Urothelium cell line (cell line): Measurements from ENCODE around the gene SASH1.
A peak's percentile ranks its signal among the peaks of the same experiment; 100 is the strongest.

ENCODE experiments used
- DNase-seq: peaks from one replicate; pipeline ENCODE4 v3.0.0; 2011; ENCODE audit warnings: low spot score, mixed read lengths
- FAIRE-seq: peaks from 2 replicates; lab custom pipeline; 2011; peaks lifted over from hg19 to GRCh38; lab: Jason Lieb, UNC

Gene SASH1

GRCh38 chr6:148516217-148516616, 173.6 kb downstream of the SASH1 start:
- no peak for FAIRE-seq
- DNase-seq, result no peak

- DNase-seq (no peak), FAIRE-seq (no peak)
Observed at GRCh38 chr6:148516617-148517016, 174.0 kb downstream of the SASH1 start.

- DNase-seq, result no peak
- FAIRE-seq, result no peak
Observed at GRCh38 chr6:148517470-148517869, 174.8 kb downstream of the SASH1 start.

- DNase-seq (no peak), FAIRE-seq (no peak)
Observed at GRCh38 chr6:148518511-148519156, 176.0 kb downstream of the SASH1 start.

- DNase-seq (no peak), FAIRE-seq (no peak)
Observed at GRCh38 chr6:148520109-148520841, 177.6 kb downstream of the SASH1 start.

- FAIRE-seq, result no peak
- no peak for DNase-seq
Observed at GRCh38 chr6:148521158-148521557, 178.5 kb downstream of the SASH1 start.

- FAIRE-seq, result no peak
- DNase-seq, result no peak
Observed at GRCh38 chr6:148521586-148521985, 178.9 kb downstream of the SASH1 start.

- DNase-seq, result no peak
- no peak for FAIRE-seq
Observed at GRCh38 chr6:148523048-148523447, 180.4 kb downstream of the SASH1 start.

GRCh38 chr6:148523551-148523950, 180.9 kb downstream of the SASH1 start:
- DNase-seq (no peak), FAIRE-seq (no peak)

- peak; percentile 25 for DNase-seq
- FAIRE-seq, result no peak
Observed at GRCh38 chr6:148524471-148524882, 181.8 kb downstream of the SASH1 start.

- no peak for FAIRE-seq
Observed at GRCh38 chr6:148524976-148525375, 182.3 kb downstream of the SASH1 start.

GRCh38 chr6:148525453-148525852, 182.8 kb downstream of the SASH1 start:
- DNase-seq, result no peak
- FAIRE-seq, result no peak

More at GRCh38 chr6:148524976-148525375, 182.3 kb downstream of the SASH1 start:
- DNase-seq, result peak; percentile 32

- no peak for DNase-seq
- no peak for FAIRE-seq
Observed at GRCh38 chr6:148526145-148526544, 183.5 kb downstream of the SASH1 start.

GRCh38 chr6:148528292-148528691, 185.7 kb downstream of the SASH1 start:
- FAIRE-seq, result no peak
- no peak for DNase-seq

- no peak for DNase-seq
- no peak for FAIRE-seq
Observed at GRCh38 chr6:148529010-148529409, 186.4 kb downstream of the SASH1 start.

GRCh38 chr6:148530394-148530953, 187.8 kb downstream of the SASH1 start:
- DNase-seq (peak; percentile 54), FAIRE-seq (no peak)

GRCh38 chr6:148530976-148531375, 188.3 kb downstream of the SASH1 start:
- DNase-seq, result no peak
- FAIRE-seq, result no peak

- FAIRE-seq (no peak), DNase-seq (no peak)
Observed at GRCh38 chr6:148532698-148533097, 190.1 kb downstream of the SASH1 start.

- no peak for FAIRE-seq
- no peak for DNase-seq
Observed at GRCh38 chr6:148533309-148534107, 190.9 kb downstream of the SASH1 start.

- DNase-seq (no peak), FAIRE-seq (no peak)
Observed at GRCh38 chr6:148534871-148535270, 192.2 kb downstream of the SASH1 start.

- FAIRE-seq, result no peak
- DNase-seq, result no peak
Observed at GRCh38 chr6:148535381-148535780, 192.7 kb downstream of the SASH1 start.
